GM23338 (cell line): ENCODE measurements around the gene TKFC. TPM values are rescaled to one million over a fixed set of nuclear protein-coding genes. Genes with fewer than 3 reads are reported as not detected.

Source experiments
- ATAC-seq: fragments of 200-7000 bp; cut with Tn5 transposase; 3 replicates; pipeline ENCODE4 v1.9.1; 2020
- DNase-seq: peaks from one replicate; pipeline ENCODE4 v3.0.0-alpha.2; 2015; ENCODE audit warnings: low spot score
- H2AFZ ChIP-seq: fragments of 200-600 bp; sonication (generic); 2 replicates; pipeline ENCODE4 v1.8.0; 2016; ENCODE audit warnings: antibody characterized with exemption, mild to moderate bottlenecking, moderate library complexity
- H3F3A ChIP-seq: fragments of 200-600 bp; sonication (generic); replicated peaks from 2 replicates; pipeline ENCODE4 v1.8.0; 2017; ENCODE audit warnings: antibody characterized with exemption, mixed run types, low read depth
- H3K27ac ChIP-seq: fragments of 200-600 bp; sonication (generic); 2 replicates; pipeline ENCODE4 v1.6.1; 2016; ENCODE audit warnings: low read depth
- H3K27me3 ChIP-seq: fragments of 200-600 bp; sonication (generic); 2 replicates; pipeline ENCODE4 v1.8.0; 2016; ENCODE audit warnings: mild to moderate bottlenecking, mixed run types, moderate library complexity; ENCODE audit not compliant: insufficient read depth
- H3K36me3 ChIP-seq: fragments of 200-600 bp; sonication (generic); 2 replicates; pipeline ENCODE4 v1.8.0; 2016; ENCODE audit warnings: mild to moderate bottlenecking; ENCODE audit not compliant: insufficient read depth
- H3K4me1 ChIP-seq: fragments of 200-600 bp; sonication (generic); 2 replicates; pipeline ENCODE4 v1.8.0; 2016; ENCODE audit warnings: mild to moderate bottlenecking, moderate library complexity; ENCODE audit not compliant: insufficient read depth
- H3K4me2 ChIP-seq: fragments of 200-600 bp; sonication (generic); 2 replicates; pipeline ENCODE4 v1.7.1; 2017; ENCODE audit warnings: mixed run types
- H3K4me3 ChIP-seq: fragments of 200-600 bp; sonication (generic); 2 replicates; pipeline ENCODE4 v1.6.1; 2016; ENCODE audit warnings: mixed run types
- H3K79me2 ChIP-seq: fragments of 200-600 bp; sonication (generic); replicated peaks from 2 replicates; pipeline ENCODE4 v1.8.0; 2017; ENCODE audit warnings: mild to moderate bottlenecking; ENCODE audit not compliant: insufficient read depth
- H3K9me2 ChIP-seq: fragments of 200-600 bp; sonication (generic); 2 replicates; pipeline ENCODE4 v1.8.0; 2017; ENCODE audit not compliant: insufficient read depth
- H4K20me1 ChIP-seq: fragments of 200-600 bp; sonication (generic); replicated peaks from 2 replicates; pipeline ENCODE4 v1.8.0; 2017; ENCODE audit warnings: mild to moderate bottlenecking; ENCODE audit not compliant: insufficient read depth
- H3K27ac Mint-ChIP-seq: 2 replicates; pipeline ENCODE4 v1.8.0; 2020; ENCODE audit warnings: inconsistent platforms, mild to moderate bottlenecking, moderate library complexity, mixed read lengths
- H3K27me3 Mint-ChIP-seq: 3 replicates; pipeline ENCODE4 v1.8.0; 2022; ENCODE audit warnings: low read depth, mild to moderate bottlenecking, moderate library complexity, mixed read lengths, inconsistent platforms; ENCODE audit not compliant: insufficient read depth, poor library complexity
- H3K36me3 Mint-ChIP-seq: 3 replicates; pipeline ENCODE4 v1.8.0; 2021; ENCODE audit warnings: low read depth, mild to moderate bottlenecking, inconsistent platforms, moderate library complexity, mixed read lengths
- H3K4me1 Mint-ChIP-seq: 3 replicates; pipeline ENCODE4 v1.8.0; 2020; ENCODE audit warnings: mild to moderate bottlenecking, inconsistent platforms, mixed read lengths
- H3K4me3 Mint-ChIP-seq: 3 replicates; pipeline ENCODE4 v1.8.0; 2021; ENCODE audit warnings: moderate library complexity, mild to moderate bottlenecking, inconsistent platforms, mixed read lengths
- H3K9me3 Mint-ChIP-seq: 3 replicates; pipeline ENCODE4 v1.8.0; 2020; ENCODE audit warnings: moderate library complexity, mild to moderate bottlenecking, inconsistent platforms, mixed read lengths
- CREB1 ChIP-seq: fragments of 250-450 bp; sonication (Bioruptor Pico); IDR thresholded peaks from 2 replicates; pipeline ENCODE4 v1.5.0; 2020; ENCODE audit warnings: low read depth, mild to moderate bottlenecking, moderate library complexity
- EZH2phosphoT487 ChIP-seq: fragments of 200-600 bp; sonication (generic); IDR thresholded peaks from one replicate; pipeline ENCODE4 v1.8.1; 2018; ENCODE audit warnings: antibody characterized with exemption; ENCODE audit not compliant: unreplicated experiment
- JUNB ChIP-seq: IDR thresholded peaks from one replicate; pipeline ENCODE4 v1.6.1; 2016; ENCODE audit warnings: antibody characterized with exemption; ENCODE audit not compliant: unreplicated experiment
- NANOG ChIP-seq: IDR thresholded peaks from 2 replicates; pipeline ENCODE4 v1.6.1; 2016; ENCODE audit warnings: antibody characterized with exemption, borderline replicate concordance
- POLR2AphosphoS5 ChIP-seq: IDR thresholded peaks from 2 replicates; pipeline ENCODE4 v1.6.1; 2016; ENCODE audit warnings: antibody characterized with exemption, low read depth
- STAT1 ChIP-seq: IDR thresholded peaks from one replicate; pipeline ENCODE4 v1.6.1; 2016; ENCODE audit warnings: antibody characterized with exemption; ENCODE audit not compliant: unreplicated experiment
- ZNF114 ChIP-seq: fragments of 250-450 bp; sonication (Bioruptor Pico); IDR thresholded peaks from 2 replicates; pipeline ENCODE4 v1.5.0; 2020; ENCODE audit warnings: mild to moderate bottlenecking, moderate library complexity
- ZNF331 ChIP-seq: fragments of 250-450 bp; sonication (Bioruptor Pico); IDR thresholded peaks from 2 replicates; pipeline ENCODE4 v1.5.0; 2020; ENCODE audit warnings: low read depth, mild to moderate bottlenecking, moderate library complexity
- polyA plus RNA-seq: library from polyadenylated mRNA; unstranded; fragments of >200 nt; fragmentation: Nextera tagmentation; extraction: Ambion mirVana; gene quantifications from 2 replicates; pipeline ENCODE4 v1.2.1, GENCODE V29; 2016
- total RNA-seq: library from RNA; depleted of rRNA; stranded (reverse); fragments of >200 nt; shearing (Covaris generic); gene quantifications from 2 replicates; pipeline ENCODE4 v1.2.3, GENCODE V29; 2014
- TF ChIP-seq, protein P1 (sequence below), 2 experiments: fragments of 200-600 bp in 1 of 2; sonication (generic) in 1 of 2; conservative IDR thresholded peaks; 2 replicates each; pipeline versions ENCODE4 v1.5.1 to v1.6.1; 2016 to 2017; ENCODE audit warnings: antibody characterized with exemption in 2 of 2, low read depth in 2 of 2, mild to moderate bottlenecking in 2 of 2, moderate library complexity in 1 of 2
- TF ChIP-seq, protein P2 (sequence below): IDR thresholded peaks from 2 replicates; pipeline ENCODE4 v1.6.1; 2016; ENCODE audit warnings: antibody characterized with exemption
- TF ChIP-seq, protein P3 (sequence below): fragments of 250-450 bp; sonication (Bioruptor Pico); IDR thresholded peaks from 2 replicates; pipeline ENCODE4 v1.5.0; 2020; ENCODE audit warnings: mild to moderate bottlenecking, moderate library complexity

Gene TKFC
- total and polyA plus RNA-seq, 2 experiments from 2014 or later = 21.7 to 46.9 TPM

DNA sequence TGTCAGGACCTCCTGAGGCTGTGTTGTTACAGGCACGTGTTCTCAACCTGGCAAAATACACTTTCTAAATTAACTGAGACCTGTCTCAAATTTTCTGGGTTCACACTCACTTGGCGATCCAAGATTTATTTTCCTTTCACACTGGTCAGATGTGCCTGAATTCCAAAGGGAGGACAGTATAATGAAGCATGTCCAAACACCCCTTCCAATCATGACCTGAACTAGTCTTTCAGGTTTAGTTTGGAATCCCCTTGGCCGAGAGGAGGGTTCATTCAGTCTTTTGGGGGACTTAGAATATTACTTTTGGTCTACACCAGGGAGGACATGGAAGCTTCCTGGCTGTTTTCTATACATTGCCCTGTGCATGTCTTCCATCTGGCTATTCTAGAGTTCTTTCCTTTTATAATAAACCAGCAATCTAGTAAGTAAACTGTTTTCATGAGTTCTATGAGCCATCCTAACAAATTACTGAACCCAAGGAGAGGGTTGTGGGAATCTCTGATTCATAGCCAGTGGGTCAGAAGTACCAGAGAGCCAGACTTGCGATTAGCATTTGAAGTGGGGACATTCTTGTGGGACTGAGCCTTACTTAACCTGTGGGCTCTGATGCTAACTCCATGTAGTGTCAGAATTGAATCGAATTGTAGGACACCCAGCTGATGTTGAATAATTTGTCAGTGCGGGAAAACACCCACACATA lies 44.6 kb downstream of the TKFC start:
- Histone ChIP-seq H3K4me2 (no peak overlapping the region), H3K27me3 (no peaks in the 10 kb centered on the region), H3K79me2 (no peaks in the 10 kb centered on the region), H3K4me3 (no peak overlapping the region), H3K9me2 (0 out of 2 replicates have a peak, but pooled peaks cover 3% of the 10 kb centered on the region), H2AFZ (no peak overlapping the region), H3F3A (no peaks in the 10 kb centered on the region), H3K36me3 (peaks cover 25% of the 10 kb centered on the region; the same call in 1 of the 2 replicates), H4K20me1 (no peaks in the 10 kb centered on the region), H3K4me1 (no peaks in the 10 kb centered on the region), H3K27ac (no peak overlapping the region)
- Mint-ChIP-seq H3K27ac (no peak overlapping the region), H3K4me1 (no peaks in the 10 kb centered on the region), H3K9me3 (peaks cover 25% of the 10 kb centered on the region), H3K36me3 (peaks cover 46% of the 10 kb centered on the region), H3K4me3 (no peak overlapping the region), H3K27me3 (peaks cover 4% of the 10 kb centered on the region)
- TF ChIP-seq JUNB = no peak
- ATAC-seq = no peak; the same call in 2 of the 3 replicates
- no peak for DNase-seq

DNA sequence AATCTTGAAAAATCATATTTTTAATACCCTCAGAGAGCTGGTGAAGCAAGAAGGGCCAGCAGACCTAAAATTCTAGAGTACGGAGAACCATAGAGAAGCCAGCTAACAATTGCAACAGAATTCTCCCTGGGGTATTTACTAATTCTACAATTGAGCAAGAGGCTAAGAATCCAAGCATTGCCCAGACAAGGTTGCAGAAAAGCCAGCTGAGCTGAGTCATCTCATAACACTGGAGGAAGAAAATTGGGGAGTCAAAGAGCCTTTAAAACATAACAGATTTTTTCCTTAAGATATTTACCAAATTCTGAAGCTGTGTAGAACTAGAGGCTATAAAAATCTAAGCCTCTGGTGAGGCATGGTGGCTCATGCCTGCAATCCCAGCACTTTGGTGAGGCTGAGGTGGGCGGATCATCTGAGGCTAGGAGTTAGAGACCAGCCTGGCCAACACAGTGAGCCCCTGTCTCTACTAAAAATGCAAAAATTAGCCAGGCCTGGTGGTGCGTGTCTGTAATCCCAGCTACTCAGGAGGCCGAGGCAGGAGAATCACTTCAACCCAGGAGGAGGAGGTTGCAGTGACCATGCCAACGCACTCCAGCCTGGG lies 45.8 kb downstream of the TKFC start:
- H3K79me2 ChIP-seq = no peaks in the 10 kb centered on the region
- H3K27me3 ChIP-seq = no peaks in the 10 kb centered on the region
- H3K9me3 Mint-ChIP-seq = peaks cover 15% of the 10 kb centered on the region
- H3K27ac ChIP-seq = no peak overlapping the region
- H3K4me3 Mint-ChIP-seq = no peak overlapping the region
- H3K9me2 ChIP-seq = 0 out of 2 replicates have a peak, but pooled peaks cover 3% of the 10 kb centered on the region
- H3K27ac Mint-ChIP-seq = no peak overlapping the region
- H3F3A ChIP-seq = no peaks in the 10 kb centered on the region
- no peak for ATAC-seq
- no peak for DNase-seq
- no peak overlapping the region for H3K4me2 ChIP-seq
- H3K27me3 Mint-ChIP-seq = peaks cover 4% of the 10 kb centered on the region
- H3K36me3 ChIP-seq = peaks cover 16% of the 10 kb centered on the region; the same call in 1 of the 2 replicates
- H3K4me1 Mint-ChIP-seq = no peaks in the 10 kb centered on the region
- no peak overlapping the region for H3K4me3 ChIP-seq
- no peaks in the 10 kb centered on the region for H4K20me1 ChIP-seq
- H3K4me1 ChIP-seq = no peaks in the 10 kb centered on the region
- H2AFZ ChIP-seq = no peak overlapping the region
- peaks cover 36% of the 10 kb centered on the region for H3K36me3 Mint-ChIP-seq
- TF ChIP-seq JUNB = no peak
- no peak for TF ChIP-seq ZNF114 (CRISPR knock-in tag)
- TF ChIP-seq, protein P1, sequence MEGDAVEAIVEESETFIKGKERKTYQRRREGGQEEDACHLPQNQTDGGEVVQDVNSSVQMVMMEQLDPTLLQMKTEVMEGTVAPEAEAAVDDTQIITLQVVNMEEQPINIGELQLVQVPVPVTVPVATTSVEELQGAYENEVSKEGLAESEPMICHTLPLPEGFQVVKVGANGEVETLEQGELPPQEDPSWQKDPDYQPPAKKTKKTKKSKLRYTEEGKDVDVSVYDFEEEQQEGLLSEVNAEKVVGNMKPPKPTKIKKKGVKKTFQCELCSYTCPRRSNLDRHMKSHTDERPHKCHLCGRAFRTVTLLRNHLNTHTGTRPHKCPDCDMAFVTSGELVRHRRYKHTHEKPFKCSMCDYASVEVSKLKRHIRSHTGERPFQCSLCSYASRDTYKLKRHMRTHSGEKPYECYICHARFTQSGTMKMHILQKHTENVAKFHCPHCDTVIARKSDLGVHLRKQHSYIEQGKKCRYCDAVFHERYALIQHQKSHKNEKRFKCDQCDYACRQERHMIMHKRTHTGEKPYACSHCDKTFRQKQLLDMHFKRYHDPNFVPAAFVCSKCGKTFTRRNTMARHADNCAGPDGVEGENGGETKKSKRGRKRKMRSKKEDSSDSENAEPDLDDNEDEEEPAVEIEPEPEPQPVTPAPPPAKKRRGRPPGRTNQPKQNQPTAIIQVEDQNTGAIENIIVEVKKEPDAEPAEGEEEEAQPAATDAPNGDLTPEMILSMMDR (conservative IDR thresholded peaks at IDR 0.05; ENCODE audit: low read depth in 2 of 2) = no peak
- no peak for TF ChIP-seq STAT1
- TF ChIP-seq POLR2AphosphoS5 = no peak
- no peak for TF ChIP-seq ZNF331 (CRISPR knock-in tag)
- TF ChIP-seq, protein P2, sequence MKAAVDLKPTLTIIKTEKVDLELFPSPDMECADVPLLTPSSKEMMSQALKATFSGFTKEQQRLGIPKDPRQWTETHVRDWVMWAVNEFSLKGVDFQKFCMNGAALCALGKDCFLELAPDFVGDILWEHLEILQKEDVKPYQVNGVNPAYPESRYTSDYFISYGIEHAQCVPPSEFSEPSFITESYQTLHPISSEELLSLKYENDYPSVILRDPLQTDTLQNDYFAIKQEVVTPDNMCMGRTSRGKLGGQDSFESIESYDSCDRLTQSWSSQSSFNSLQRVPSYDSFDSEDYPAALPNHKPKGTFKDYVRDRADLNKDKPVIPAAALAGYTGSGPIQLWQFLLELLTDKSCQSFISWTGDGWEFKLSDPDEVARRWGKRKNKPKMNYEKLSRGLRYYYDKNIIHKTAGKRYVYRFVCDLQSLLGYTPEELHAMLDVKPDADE = no peak
- no peak for TF ChIP-seq NANOG
- no peak for TF ChIP-seq CREB1 (CRISPR knock-in tag)
- TF ChIP-seq EZH2phosphoT487 = no peak
- TF ChIP-seq, protein P3, sequence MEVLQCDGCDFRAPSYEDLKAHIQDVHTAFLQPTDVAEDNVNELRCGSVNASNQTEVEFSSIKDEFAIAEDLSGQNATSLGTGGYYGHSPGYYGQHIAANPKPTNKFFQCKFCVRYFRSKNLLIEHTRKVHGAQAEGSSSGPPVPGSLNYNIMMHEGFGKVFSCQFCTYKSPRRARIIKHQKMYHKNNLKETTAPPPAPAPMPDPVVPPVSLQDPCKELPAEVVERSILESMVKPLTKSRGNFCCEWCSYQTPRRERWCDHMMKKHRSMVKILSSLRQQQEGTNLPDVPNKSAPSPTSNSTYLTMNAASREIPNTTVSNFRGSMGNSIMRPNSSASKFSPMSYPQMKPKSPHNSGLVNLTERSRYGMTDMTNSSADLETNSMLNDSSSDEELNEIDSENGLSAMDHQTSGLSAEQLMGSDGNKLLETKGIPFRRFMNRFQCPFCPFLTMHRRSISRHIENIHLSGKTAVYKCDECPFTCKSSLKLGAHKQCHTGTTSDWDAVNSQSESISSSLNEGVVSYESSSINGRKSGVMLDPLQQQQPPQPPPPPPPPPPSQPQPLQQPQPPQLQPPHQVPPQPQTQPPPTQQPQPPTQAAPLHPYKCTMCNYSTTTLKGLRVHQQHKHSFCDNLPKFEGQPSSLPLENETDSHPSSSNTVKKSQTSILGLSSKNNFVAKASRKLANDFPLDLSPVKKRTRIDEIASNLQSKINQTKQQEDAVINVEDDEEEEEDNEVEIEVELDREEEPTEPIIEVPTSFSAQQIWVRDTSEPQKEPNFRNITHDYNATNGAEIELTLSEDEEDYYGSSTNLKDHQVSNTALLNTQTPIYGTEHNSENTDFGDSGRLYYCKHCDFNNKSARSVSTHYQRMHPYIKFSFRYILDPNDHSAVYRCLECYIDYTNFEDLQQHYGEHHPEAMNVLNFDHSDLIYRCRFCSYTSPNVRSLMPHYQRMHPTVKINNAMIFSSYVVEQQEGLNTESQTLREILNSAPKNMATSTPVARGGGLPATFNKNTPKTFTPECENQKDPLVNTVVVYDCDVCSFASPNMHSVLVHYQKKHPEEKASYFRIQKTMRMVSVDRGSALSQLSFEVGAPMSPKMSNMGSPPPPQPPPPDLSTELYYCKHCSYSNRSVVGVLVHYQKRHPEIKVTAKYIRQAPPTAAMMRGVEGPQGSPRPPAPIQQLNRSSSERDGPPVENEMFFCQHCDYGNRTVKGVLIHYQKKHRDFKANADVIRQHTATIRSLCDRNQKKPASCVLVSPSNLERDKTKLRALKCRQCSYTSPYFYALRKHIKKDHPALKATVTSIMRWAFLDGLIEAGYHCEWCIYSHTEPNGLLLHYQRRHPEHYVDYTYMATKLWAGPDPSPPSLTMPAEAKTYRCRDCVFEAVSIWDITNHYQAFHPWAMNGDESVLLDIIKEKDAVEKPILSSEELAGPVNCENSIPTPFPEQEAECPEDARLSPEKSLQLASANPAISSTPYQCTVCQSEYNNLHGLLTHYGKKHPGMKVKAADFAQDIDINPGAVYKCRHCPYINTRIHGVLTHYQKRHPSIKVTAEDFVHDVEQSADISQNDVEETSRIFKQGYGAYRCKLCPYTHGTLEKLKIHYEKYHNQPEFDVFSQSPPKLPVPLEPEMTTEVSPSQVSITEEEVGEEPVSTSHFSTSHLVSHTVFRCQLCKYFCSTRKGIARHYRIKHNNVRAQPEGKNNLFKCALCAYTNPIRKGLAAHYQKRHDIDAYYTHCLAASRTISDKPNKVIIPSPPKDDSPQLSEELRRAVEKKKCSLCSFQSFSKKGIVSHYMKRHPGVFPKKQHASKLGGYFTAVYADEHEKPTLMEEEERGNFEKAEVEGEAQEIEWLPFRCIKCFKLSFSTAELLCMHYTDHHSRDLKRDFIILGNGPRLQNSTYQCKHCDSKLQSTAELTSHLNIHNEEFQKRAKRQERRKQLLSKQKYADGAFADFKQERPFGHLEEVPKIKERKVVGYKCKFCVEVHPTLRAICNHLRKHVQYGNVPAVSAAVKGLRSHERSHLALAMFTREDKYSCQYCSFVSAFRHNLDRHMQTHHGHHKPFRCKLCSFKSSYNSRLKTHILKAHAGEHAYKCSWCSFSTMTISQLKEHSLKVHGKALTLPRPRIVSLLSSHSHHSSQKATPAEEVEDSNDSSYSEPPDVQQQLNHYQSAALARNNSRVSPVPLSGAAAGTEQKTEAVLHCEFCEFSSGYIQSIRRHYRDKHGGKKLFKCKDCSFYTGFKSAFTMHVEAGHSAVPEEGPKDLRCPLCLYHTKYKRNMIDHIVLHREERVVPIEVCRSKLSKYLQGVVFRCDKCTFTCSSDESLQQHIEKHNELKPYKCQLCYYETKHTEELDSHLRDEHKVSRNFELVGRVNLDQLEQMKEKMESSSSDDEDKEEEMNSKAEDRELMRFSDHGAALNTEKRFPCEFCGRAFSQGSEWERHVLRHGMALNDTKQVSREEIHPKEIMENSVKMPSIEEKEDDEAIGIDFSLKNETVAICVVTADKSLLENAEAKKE (CRISPR knock-in tag) = no peak
